GM23338 (cell line): ENCODE measurements around the gene MYCL. TPM values are rescaled to one million over a fixed set of nuclear protein-coding genes. Genes with fewer than 3 reads are reported as not detected.
"Not testable (repeated sequence)": the region's sequence is repeated elsewhere in the genome, so short reads cannot be mapped to it uniquely, and the experiment has no call there.

Source experiments
- ATAC-seq: fragments of 200-7000 bp; cut with Tn5 transposase; 3 replicates; pipeline ENCODE4 v1.9.1; 2020
- DNase-seq: peaks from one replicate; pipeline ENCODE4 v3.0.0-alpha.2; 2015; ENCODE audit warnings: low spot score
- H2AFZ ChIP-seq: fragments of 200-600 bp; sonication (generic); 2 replicates; pipeline ENCODE4 v1.8.0; 2016; ENCODE audit warnings: antibody characterized with exemption, mild to moderate bottlenecking, moderate library complexity
- H3F3A ChIP-seq: fragments of 200-600 bp; sonication (generic); replicated peaks from 2 replicates; pipeline ENCODE4 v1.8.0; 2017; ENCODE audit warnings: antibody characterized with exemption, mixed run types, low read depth
- H3K27ac ChIP-seq: fragments of 200-600 bp; sonication (generic); 2 replicates; pipeline ENCODE4 v1.6.1; 2016; ENCODE audit warnings: low read depth
- H3K27me3 ChIP-seq: fragments of 200-600 bp; sonication (generic); 2 replicates; pipeline ENCODE4 v1.8.0; 2016; ENCODE audit warnings: mild to moderate bottlenecking, mixed run types, moderate library complexity; ENCODE audit not compliant: insufficient read depth
- H3K36me3 ChIP-seq: fragments of 200-600 bp; sonication (generic); 2 replicates; pipeline ENCODE4 v1.8.0; 2016; ENCODE audit warnings: mild to moderate bottlenecking; ENCODE audit not compliant: insufficient read depth
- H3K4me1 ChIP-seq: fragments of 200-600 bp; sonication (generic); 2 replicates; pipeline ENCODE4 v1.8.0; 2016; ENCODE audit warnings: mild to moderate bottlenecking, moderate library complexity; ENCODE audit not compliant: insufficient read depth
- H3K4me2 ChIP-seq: fragments of 200-600 bp; sonication (generic); 2 replicates; pipeline ENCODE4 v1.7.1; 2017; ENCODE audit warnings: mixed run types
- H3K4me3 ChIP-seq: fragments of 200-600 bp; sonication (generic); 2 replicates; pipeline ENCODE4 v1.6.1; 2016; ENCODE audit warnings: mixed run types
- H3K79me2 ChIP-seq: fragments of 200-600 bp; sonication (generic); replicated peaks from 2 replicates; pipeline ENCODE4 v1.8.0; 2017; ENCODE audit warnings: mild to moderate bottlenecking; ENCODE audit not compliant: insufficient read depth
- H3K9me2 ChIP-seq: fragments of 200-600 bp; sonication (generic); 2 replicates; pipeline ENCODE4 v1.8.0; 2017; ENCODE audit not compliant: insufficient read depth
- H4K20me1 ChIP-seq: fragments of 200-600 bp; sonication (generic); replicated peaks from 2 replicates; pipeline ENCODE4 v1.8.0; 2017; ENCODE audit warnings: mild to moderate bottlenecking; ENCODE audit not compliant: insufficient read depth
- H3K27ac Mint-ChIP-seq: 2 replicates; pipeline ENCODE4 v1.8.0; 2020; ENCODE audit warnings: inconsistent platforms, mild to moderate bottlenecking, moderate library complexity, mixed read lengths
- H3K27me3 Mint-ChIP-seq: 3 replicates; pipeline ENCODE4 v1.8.0; 2022; ENCODE audit warnings: low read depth, mild to moderate bottlenecking, moderate library complexity, mixed read lengths, inconsistent platforms; ENCODE audit not compliant: insufficient read depth, poor library complexity
- H3K36me3 Mint-ChIP-seq: 3 replicates; pipeline ENCODE4 v1.8.0; 2021; ENCODE audit warnings: low read depth, mild to moderate bottlenecking, inconsistent platforms, moderate library complexity, mixed read lengths
- H3K4me1 Mint-ChIP-seq: 3 replicates; pipeline ENCODE4 v1.8.0; 2020; ENCODE audit warnings: mild to moderate bottlenecking, inconsistent platforms, mixed read lengths
- H3K4me3 Mint-ChIP-seq: 3 replicates; pipeline ENCODE4 v1.8.0; 2021; ENCODE audit warnings: moderate library complexity, mild to moderate bottlenecking, inconsistent platforms, mixed read lengths
- H3K9me3 Mint-ChIP-seq: 3 replicates; pipeline ENCODE4 v1.8.0; 2020; ENCODE audit warnings: moderate library complexity, mild to moderate bottlenecking, inconsistent platforms, mixed read lengths
- CREB1 ChIP-seq: fragments of 250-450 bp; sonication (Bioruptor Pico); IDR thresholded peaks from 2 replicates; pipeline ENCODE4 v1.5.0; 2020; ENCODE audit warnings: low read depth, mild to moderate bottlenecking, moderate library complexity
- EZH2 ChIP-seq: fragments of 200-600 bp; sonication (generic); IDR thresholded peaks from one replicate; pipeline ENCODE4 v1.8.0; 2017; ENCODE audit warnings: antibody characterized with exemption, mild to moderate bottlenecking, low read depth; ENCODE audit not compliant: unreplicated experiment
- EZH2phosphoT487 ChIP-seq: fragments of 200-600 bp; sonication (generic); IDR thresholded peaks from one replicate; pipeline ENCODE4 v1.8.1; 2018; ENCODE audit warnings: antibody characterized with exemption; ENCODE audit not compliant: unreplicated experiment
- JUNB ChIP-seq: IDR thresholded peaks from one replicate; pipeline ENCODE4 v1.6.1; 2016; ENCODE audit warnings: antibody characterized with exemption; ENCODE audit not compliant: unreplicated experiment
- NANOG ChIP-seq: IDR thresholded peaks from 2 replicates; pipeline ENCODE4 v1.6.1; 2016; ENCODE audit warnings: antibody characterized with exemption, borderline replicate concordance
- POLR2AphosphoS5 ChIP-seq: IDR thresholded peaks from 2 replicates; pipeline ENCODE4 v1.6.1; 2016; ENCODE audit warnings: antibody characterized with exemption, low read depth
- STAT1 ChIP-seq: IDR thresholded peaks from one replicate; pipeline ENCODE4 v1.6.1; 2016; ENCODE audit warnings: antibody characterized with exemption; ENCODE audit not compliant: unreplicated experiment
- ZNF331 ChIP-seq: fragments of 250-450 bp; sonication (Bioruptor Pico); IDR thresholded peaks from 2 replicates; pipeline ENCODE4 v1.5.0; 2020; ENCODE audit warnings: low read depth, mild to moderate bottlenecking, moderate library complexity
- polyA plus RNA-seq: library from polyadenylated mRNA; unstranded; fragments of >200 nt; fragmentation: Nextera tagmentation; extraction: Ambion mirVana; gene quantifications from 2 replicates; pipeline ENCODE4 v1.2.1, GENCODE V29; 2016
- total RNA-seq: library from RNA; depleted of rRNA; stranded (reverse); fragments of >200 nt; shearing (Covaris generic); gene quantifications from 2 replicates; pipeline ENCODE4 v1.2.3, GENCODE V29; 2014
- TF ChIP-seq, protein P1 (sequence below): fragments of 250-450 bp; sonication (Bioruptor Pico); IDR thresholded peaks from 2 replicates; pipeline ENCODE4 v1.5.0; 2020; ENCODE audit warnings: mild to moderate bottlenecking, moderate library complexity
- TF ChIP-seq, protein P2 (sequence below): IDR thresholded peaks from 2 replicates; pipeline ENCODE4 v1.6.1; 2016; ENCODE audit warnings: antibody characterized with exemption

Gene MYCL
- total and polyA plus RNA-seq, 2 experiments from 2014 or later, result 8.2 to 41.1 TPM

GRCh38 chr1:39915499-39916129, 13.9 kb upstream of the MYCL start:
- Histone ChIP-seq H2AFZ (no peak overlapping the region), H3K4me2 (no peak overlapping the region), H3K27ac (no peak overlapping the region), H3K79me2 (no peaks in the 10 kb centered on the region), H3K27me3 (no peaks in the 10 kb centered on the region), H3K4me3 (no peak overlapping the region), H3F3A (no peaks in the 10 kb centered on the region), H3K36me3 (no peaks in the 10 kb centered on the region), H3K9me2 (no peaks in the 10 kb centered on the region), H4K20me1 (no peaks in the 10 kb centered on the region), H3K4me1 (no peaks in the 10 kb centered on the region)
- H3K27me3 Mint-ChIP-seq, result peaks cover 2% of the 10 kb centered on the region
- ATAC-seq, result no peak
- H3K27ac Mint-ChIP-seq, result no peak overlapping the region
- TF ChIP-seq CREB1 (CRISPR knock-in tag), result no peak
- H3K9me3 Mint-ChIP-seq, result peaks cover 2% of the 10 kb centered on the region; the same call in 1 of the 3 replicates
- no peaks in the 10 kb centered on the region for H3K36me3 Mint-ChIP-seq
- H3K4me1 Mint-ChIP-seq, result peaks cover 2% of the 10 kb centered on the region; the same call in 2 of the 3 replicates
- DNase-seq, result no peak
- H3K4me3 Mint-ChIP-seq, result no peak overlapping the region

DNA sequence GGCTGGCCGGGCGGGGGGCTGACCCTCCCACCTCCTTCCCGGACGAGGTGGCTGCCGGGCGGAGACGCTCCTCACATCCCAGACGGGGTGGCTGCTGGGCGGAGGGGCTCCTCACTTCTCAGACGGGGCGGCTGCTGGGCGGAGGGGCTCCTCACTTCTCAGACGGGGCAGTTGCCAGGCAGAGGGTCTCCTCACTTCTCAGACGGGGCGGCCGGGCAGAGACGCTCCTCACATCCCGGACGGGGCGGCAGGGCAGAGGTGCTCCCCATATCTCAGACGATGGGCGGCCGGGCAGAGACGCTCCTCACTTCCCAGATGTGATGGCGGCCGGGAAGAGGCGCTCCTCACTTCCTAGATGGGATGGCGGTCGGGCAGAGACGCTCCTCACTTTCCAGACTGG, 11.4 kb upstream of the MYCL start:
- H3K27ac Mint-ChIP-seq, H3K36me3 ChIP-seq, H3K4me1 ChIP-seq, H3K27me3 ChIP-seq, H4K20me1 ChIP-seq, H3K4me2 ChIP-seq, H3F3A ChIP-seq, H3K79me2 ChIP-seq, H3K36me3 Mint-ChIP-seq, ATAC-seq, H3K4me3 ChIP-seq, H3K27ac ChIP-seq, H3K9me2 ChIP-seq, DNase-seq, H2AFZ ChIP-seq, H3K4me1 Mint-ChIP-seq, H3K4me3 Mint-ChIP-seq, H3K27me3 Mint-ChIP-seq: not testable (repeated sequence)
- H3K9me3 Mint-ChIP-seq, result peaks cover 24% of the 10 kb centered on the region

DNA sequence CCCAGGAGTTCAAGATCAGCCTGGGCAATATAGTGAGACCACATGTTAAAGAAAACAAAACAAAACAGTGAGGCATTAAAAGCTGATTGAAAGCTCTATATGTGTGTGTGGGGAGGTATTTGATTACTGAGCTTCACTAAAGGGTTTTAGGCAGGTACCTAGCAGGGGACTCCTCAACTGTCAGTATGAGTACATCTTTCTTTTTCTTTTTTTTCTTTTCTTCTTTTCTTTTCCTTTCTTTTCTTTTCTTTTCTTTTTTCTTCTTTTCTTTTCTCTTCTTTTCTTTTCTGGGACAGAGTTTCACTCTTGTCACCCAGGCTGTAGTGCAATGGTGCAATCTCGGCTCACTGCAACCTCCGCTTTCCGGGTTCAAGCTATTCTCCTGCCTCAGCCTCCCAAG, 8.5 kb upstream of the MYCL start:
- Histone ChIP-seq H3K79me2 (no peaks in the 10 kb centered on the region), H3K4me2 (no peak overlapping the region), H3K4me3 (no peak overlapping the region), H3K9me2 (no peaks in the 10 kb centered on the region), H3K4me1 (no peaks in the 10 kb centered on the region), H3F3A (no peaks in the 10 kb centered on the region), H2AFZ (no peak overlapping the region), H3K27me3 (no peaks in the 10 kb centered on the region), H3K36me3 (0 out of 2 replicates have a peak, but pooled peaks cover 6% of the 10 kb centered on the region), H4K20me1 (no peaks in the 10 kb centered on the region), H3K27ac (no peak overlapping the region)
- ATAC-seq (no peak), DNase-seq (no peak)
- Mint-ChIP-seq H3K4me3 (no peak overlapping the region), H3K27me3 (peaks cover 6% of the 10 kb centered on the region), H3K4me1 (no peaks in the 10 kb centered on the region), H3K9me3 (peaks cover 38% of the 10 kb centered on the region), H3K36me3 (peaks cover 16% of the 10 kb centered on the region), H3K27ac (no peak overlapping the region)
- TF ChIP-seq STAT1, result no peak
- no peak for TF ChIP-seq EZH2
- no peak for TF ChIP-seq JUNB
- no peak for TF ChIP-seq ZNF331 (CRISPR knock-in tag)
- TF ChIP-seq, protein P1, sequence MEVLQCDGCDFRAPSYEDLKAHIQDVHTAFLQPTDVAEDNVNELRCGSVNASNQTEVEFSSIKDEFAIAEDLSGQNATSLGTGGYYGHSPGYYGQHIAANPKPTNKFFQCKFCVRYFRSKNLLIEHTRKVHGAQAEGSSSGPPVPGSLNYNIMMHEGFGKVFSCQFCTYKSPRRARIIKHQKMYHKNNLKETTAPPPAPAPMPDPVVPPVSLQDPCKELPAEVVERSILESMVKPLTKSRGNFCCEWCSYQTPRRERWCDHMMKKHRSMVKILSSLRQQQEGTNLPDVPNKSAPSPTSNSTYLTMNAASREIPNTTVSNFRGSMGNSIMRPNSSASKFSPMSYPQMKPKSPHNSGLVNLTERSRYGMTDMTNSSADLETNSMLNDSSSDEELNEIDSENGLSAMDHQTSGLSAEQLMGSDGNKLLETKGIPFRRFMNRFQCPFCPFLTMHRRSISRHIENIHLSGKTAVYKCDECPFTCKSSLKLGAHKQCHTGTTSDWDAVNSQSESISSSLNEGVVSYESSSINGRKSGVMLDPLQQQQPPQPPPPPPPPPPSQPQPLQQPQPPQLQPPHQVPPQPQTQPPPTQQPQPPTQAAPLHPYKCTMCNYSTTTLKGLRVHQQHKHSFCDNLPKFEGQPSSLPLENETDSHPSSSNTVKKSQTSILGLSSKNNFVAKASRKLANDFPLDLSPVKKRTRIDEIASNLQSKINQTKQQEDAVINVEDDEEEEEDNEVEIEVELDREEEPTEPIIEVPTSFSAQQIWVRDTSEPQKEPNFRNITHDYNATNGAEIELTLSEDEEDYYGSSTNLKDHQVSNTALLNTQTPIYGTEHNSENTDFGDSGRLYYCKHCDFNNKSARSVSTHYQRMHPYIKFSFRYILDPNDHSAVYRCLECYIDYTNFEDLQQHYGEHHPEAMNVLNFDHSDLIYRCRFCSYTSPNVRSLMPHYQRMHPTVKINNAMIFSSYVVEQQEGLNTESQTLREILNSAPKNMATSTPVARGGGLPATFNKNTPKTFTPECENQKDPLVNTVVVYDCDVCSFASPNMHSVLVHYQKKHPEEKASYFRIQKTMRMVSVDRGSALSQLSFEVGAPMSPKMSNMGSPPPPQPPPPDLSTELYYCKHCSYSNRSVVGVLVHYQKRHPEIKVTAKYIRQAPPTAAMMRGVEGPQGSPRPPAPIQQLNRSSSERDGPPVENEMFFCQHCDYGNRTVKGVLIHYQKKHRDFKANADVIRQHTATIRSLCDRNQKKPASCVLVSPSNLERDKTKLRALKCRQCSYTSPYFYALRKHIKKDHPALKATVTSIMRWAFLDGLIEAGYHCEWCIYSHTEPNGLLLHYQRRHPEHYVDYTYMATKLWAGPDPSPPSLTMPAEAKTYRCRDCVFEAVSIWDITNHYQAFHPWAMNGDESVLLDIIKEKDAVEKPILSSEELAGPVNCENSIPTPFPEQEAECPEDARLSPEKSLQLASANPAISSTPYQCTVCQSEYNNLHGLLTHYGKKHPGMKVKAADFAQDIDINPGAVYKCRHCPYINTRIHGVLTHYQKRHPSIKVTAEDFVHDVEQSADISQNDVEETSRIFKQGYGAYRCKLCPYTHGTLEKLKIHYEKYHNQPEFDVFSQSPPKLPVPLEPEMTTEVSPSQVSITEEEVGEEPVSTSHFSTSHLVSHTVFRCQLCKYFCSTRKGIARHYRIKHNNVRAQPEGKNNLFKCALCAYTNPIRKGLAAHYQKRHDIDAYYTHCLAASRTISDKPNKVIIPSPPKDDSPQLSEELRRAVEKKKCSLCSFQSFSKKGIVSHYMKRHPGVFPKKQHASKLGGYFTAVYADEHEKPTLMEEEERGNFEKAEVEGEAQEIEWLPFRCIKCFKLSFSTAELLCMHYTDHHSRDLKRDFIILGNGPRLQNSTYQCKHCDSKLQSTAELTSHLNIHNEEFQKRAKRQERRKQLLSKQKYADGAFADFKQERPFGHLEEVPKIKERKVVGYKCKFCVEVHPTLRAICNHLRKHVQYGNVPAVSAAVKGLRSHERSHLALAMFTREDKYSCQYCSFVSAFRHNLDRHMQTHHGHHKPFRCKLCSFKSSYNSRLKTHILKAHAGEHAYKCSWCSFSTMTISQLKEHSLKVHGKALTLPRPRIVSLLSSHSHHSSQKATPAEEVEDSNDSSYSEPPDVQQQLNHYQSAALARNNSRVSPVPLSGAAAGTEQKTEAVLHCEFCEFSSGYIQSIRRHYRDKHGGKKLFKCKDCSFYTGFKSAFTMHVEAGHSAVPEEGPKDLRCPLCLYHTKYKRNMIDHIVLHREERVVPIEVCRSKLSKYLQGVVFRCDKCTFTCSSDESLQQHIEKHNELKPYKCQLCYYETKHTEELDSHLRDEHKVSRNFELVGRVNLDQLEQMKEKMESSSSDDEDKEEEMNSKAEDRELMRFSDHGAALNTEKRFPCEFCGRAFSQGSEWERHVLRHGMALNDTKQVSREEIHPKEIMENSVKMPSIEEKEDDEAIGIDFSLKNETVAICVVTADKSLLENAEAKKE (CRISPR knock-in tag), result no peak
- TF ChIP-seq NANOG, result no peak
- no peak for TF ChIP-seq POLR2AphosphoS5
- no peak for TF ChIP-seq EZH2phosphoT487
- no peak for TF ChIP-seq CREB1 (CRISPR knock-in tag)
- TF ChIP-seq, protein P2, sequence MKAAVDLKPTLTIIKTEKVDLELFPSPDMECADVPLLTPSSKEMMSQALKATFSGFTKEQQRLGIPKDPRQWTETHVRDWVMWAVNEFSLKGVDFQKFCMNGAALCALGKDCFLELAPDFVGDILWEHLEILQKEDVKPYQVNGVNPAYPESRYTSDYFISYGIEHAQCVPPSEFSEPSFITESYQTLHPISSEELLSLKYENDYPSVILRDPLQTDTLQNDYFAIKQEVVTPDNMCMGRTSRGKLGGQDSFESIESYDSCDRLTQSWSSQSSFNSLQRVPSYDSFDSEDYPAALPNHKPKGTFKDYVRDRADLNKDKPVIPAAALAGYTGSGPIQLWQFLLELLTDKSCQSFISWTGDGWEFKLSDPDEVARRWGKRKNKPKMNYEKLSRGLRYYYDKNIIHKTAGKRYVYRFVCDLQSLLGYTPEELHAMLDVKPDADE, result no peak
